Measurements from ENCODE around the gene SORCS1. TPM values are rescaled to one million over a fixed set of nuclear protein-coding genes. Genes with fewer than 3 reads are reported as not detected.

SORCS1 gene
- polyA plus RNA-seq, 3 donors, result 0.09 TPM; not detected in 2

DNA sequence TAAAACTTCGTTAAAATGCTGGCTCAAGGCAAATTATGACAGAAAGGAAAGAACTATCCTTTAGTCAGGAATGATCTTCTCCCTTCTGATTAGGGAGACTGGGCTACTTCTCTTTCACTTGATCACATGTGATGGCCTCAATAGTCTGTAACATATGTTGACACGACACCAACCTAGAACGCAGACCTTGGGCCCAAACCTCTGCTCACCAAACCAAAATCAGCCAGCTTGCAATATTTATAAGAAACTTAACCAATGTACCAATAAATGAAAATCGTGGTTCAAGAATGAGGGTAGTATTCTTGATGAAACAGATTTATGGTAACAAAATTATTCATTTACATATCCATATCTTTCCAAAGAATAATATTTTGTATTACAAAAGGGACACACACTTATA, 361.6 kb downstream of the SORCS1 start:
- H4K20me1 ChIP-seq (ENCODE audit: insufficient read depth, low read length), result no peaks in the 10 kb centered on the region
- H3K27me3 ChIP-seq (ENCODE audit: control insufficient read depth in 2 of 2, insufficient read depth in 2 of 2, low read length in 2 of 2), result no peaks in the 10 kb centered on the region
- no peak overlapping the region for H3K4me3 ChIP-seq (replicated peaks in 1 of 3; ENCODE audit: low read depth in 2 of 3, low read length in 3 of 3)
- intact Hi-C loops (cut with micrococcal nuclease), result no loop called here
- no CpG with 5 or more reads among the region's 4 CpGs for WGBS (ENCODE audit: insufficient coverage)
- no peak overlapping the region for H3K27ac Mint-ChIP-seq
- no peak overlapping the region for H3K27ac ChIP-seq (ENCODE audit: low read depth in 1 of 2, low read length in 2 of 2)
- no peaks in the 10 kb centered on the region for H3K79me2 ChIP-seq (ENCODE audit: insufficient read depth, low read length)
- TF ChIP-seq, protein P1, sequence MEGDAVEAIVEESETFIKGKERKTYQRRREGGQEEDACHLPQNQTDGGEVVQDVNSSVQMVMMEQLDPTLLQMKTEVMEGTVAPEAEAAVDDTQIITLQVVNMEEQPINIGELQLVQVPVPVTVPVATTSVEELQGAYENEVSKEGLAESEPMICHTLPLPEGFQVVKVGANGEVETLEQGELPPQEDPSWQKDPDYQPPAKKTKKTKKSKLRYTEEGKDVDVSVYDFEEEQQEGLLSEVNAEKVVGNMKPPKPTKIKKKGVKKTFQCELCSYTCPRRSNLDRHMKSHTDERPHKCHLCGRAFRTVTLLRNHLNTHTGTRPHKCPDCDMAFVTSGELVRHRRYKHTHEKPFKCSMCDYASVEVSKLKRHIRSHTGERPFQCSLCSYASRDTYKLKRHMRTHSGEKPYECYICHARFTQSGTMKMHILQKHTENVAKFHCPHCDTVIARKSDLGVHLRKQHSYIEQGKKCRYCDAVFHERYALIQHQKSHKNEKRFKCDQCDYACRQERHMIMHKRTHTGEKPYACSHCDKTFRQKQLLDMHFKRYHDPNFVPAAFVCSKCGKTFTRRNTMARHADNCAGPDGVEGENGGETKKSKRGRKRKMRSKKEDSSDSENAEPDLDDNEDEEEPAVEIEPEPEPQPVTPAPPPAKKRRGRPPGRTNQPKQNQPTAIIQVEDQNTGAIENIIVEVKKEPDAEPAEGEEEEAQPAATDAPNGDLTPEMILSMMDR (IDR thresholded peaks at IDR 0.05), result no peak
- H3K4me2 ChIP-seq (replicated peaks; ENCODE audit: extremely low read depth, low read length, poor library complexity, severe bottlenecking), result no peak overlapping the region
- H3K4me3 Mint-ChIP-seq, result no peak overlapping the region
- no peaks in the 10 kb centered on the region for H3K36me3 ChIP-seq (replicated peaks in 1 of 2; ENCODE audit: control insufficient read depth in 1 of 2, insufficient read depth in 2 of 2, low read length in 2 of 2)
- H3K9me3 Mint-ChIP-seq, result peaks cover 0 to 9% (median 4%) of the 10 kb centered on the region in 7 donors
- no peaks in the 10 kb centered on the region for H3K36me3 Mint-ChIP-seq
- no peaks in the 10 kb centered on the region for H3K9me3 ChIP-seq (replicated peaks in 1 of 2; ENCODE audit: control insufficient read depth in 1 of 2, insufficient read depth in 1 of 2, low read length in 2 of 2)
- H3K4me1 Mint-ChIP-seq, result peaks cover 9% of the 10 kb centered on the region
- H3K4me1 ChIP-seq (ENCODE audit: control insufficient read depth in 1 of 2, insufficient read depth in 2 of 2, low read length in 2 of 2), result peaks cover 0 to 5% of the 10 kb centered on the region in 2 donors
- H3K9ac ChIP-seq (ENCODE audit: insufficient read depth, low read length, poor library complexity, severe bottlenecking), result no peak overlapping the region
- H2AFZ ChIP-seq (ENCODE audit: insufficient read depth, low read depth, low read length, poor library complexity, severe bottlenecking), result no peak overlapping the region
- no peak for DNase-seq
- peaks cover 1 to 5% (median 3%) of the 10 kb centered on the region in 3 donors for H3K27me3 Mint-ChIP-seq (ENCODE audit: low read depth in 3 of 3)

- H3K27ac ChIP-seq (ENCODE audit: low read depth in 1 of 2, low read length in 2 of 2), result no peak overlapping the region
- no peak overlapping the region for H3K4me3 ChIP-seq (replicated peaks in 1 of 3; ENCODE audit: low read depth in 2 of 3, low read length in 3 of 3)
- H3K9ac ChIP-seq (ENCODE audit: insufficient read depth, low read length, poor library complexity, severe bottlenecking), result no peak overlapping the region
- H2AFZ ChIP-seq (ENCODE audit: insufficient read depth, low read depth, low read length, poor library complexity, severe bottlenecking), result no peak overlapping the region
- H3K4me1 Mint-ChIP-seq, result peaks cover 9% of the 10 kb centered on the region
- H3K9me3 ChIP-seq (replicated peaks in 1 of 2; ENCODE audit: control insufficient read depth in 1 of 2, insufficient read depth in 1 of 2, low read length in 2 of 2), result no peaks in the 10 kb centered on the region
- TF ChIP-seq, protein P1 (IDR thresholded peaks at IDR 0.05), result no peak
- H3K9me3 Mint-ChIP-seq, result peaks cover 0 to 10% (median 6%) of the 10 kb centered on the region in 7 donors
- intact Hi-C loops (cut with micrococcal nuclease), result no loop called here
- peak in 2 of 3 donors; percentile 4 to 7 for DNase-seq
- no peaks in the 10 kb centered on the region for H3K27me3 ChIP-seq (ENCODE audit: control insufficient read depth in 2 of 2, insufficient read depth in 2 of 2, low read length in 2 of 2)
- H3K4me1 ChIP-seq (ENCODE audit: control insufficient read depth in 1 of 2, insufficient read depth in 2 of 2, low read length in 2 of 2), result peaks cover 0 to 5% of the 10 kb centered on the region in 2 donors
- peak overlapping the region in 1 of 7 donors; percentile 7 for H3K27ac Mint-ChIP-seq
- no CpG with 5 or more reads among the region's 1 CpG for WGBS (ENCODE audit: insufficient coverage)
- no peak overlapping the region for H3K4me2 ChIP-seq (replicated peaks; ENCODE audit: extremely low read depth, low read length, poor library complexity, severe bottlenecking)
- peaks cover 3 to 5% (median 4%) of the 10 kb centered on the region in 3 donors for H3K27me3 Mint-ChIP-seq (ENCODE audit: low read depth in 3 of 3)
- H4K20me1 ChIP-seq (ENCODE audit: insufficient read depth, low read length), result no peaks in the 10 kb centered on the region
- H3K36me3 ChIP-seq (replicated peaks in 1 of 2; ENCODE audit: control insufficient read depth in 1 of 2, insufficient read depth in 2 of 2, low read length in 2 of 2), result no peaks in the 10 kb centered on the region
- H3K79me2 ChIP-seq (ENCODE audit: insufficient read depth, low read length), result no peaks in the 10 kb centered on the region
- no peaks in the 10 kb centered on the region for H3K36me3 Mint-ChIP-seq
- H3K4me3 Mint-ChIP-seq, result no peak overlapping the region
Observed at GRCh38 chr10:106799776-106800175, 364.7 kb downstream of the SORCS1 start.

All from CD14-positive monocyte (primary cell).